BLaER1 (cell line): ENCODE measurements around the gene P2RY2.

Experiments
- H3K27ac ChIP-seq: shearing (Covaris generic); formaldehyde crosslinking; 2 replicates; pipeline ENCODE4 v1.8.1; 2022
- H3K27me3 ChIP-seq: shearing (Covaris generic); formaldehyde crosslinking; 2 replicates; pipeline ENCODE4 v1.8.1; 2022
- H3K36me3 ChIP-seq: shearing (Covaris generic); formaldehyde crosslinking; 2 replicates; pipeline ENCODE4 v1.8.1; 2022
- H3K4me1 ChIP-seq: shearing (Covaris generic); formaldehyde crosslinking; 2 replicates; pipeline ENCODE4 v1.8.1; 2022
- H3K4me2 ChIP-seq: shearing (Covaris generic); formaldehyde crosslinking; 2 replicates; pipeline ENCODE4 v1.8.1; 2022
- H3K4me3 ChIP-seq: shearing (Covaris generic); formaldehyde crosslinking; 2 replicates; pipeline ENCODE4 v1.8.1; 2022
- H3K9ac ChIP-seq: shearing (Covaris generic); formaldehyde crosslinking; 2 replicates; pipeline ENCODE4 v1.8.1; 2022
- H3K9me3 ChIP-seq: shearing (Covaris generic); formaldehyde crosslinking; 2 replicates; pipeline ENCODE4 v1.8.1; 2022
- H4K20me1 ChIP-seq: shearing (Covaris generic); formaldehyde crosslinking; 2 replicates; pipeline ENCODE4 v1.8.1; 2022
- Cebpa-rat ChIP-seq: shearing (Covaris generic); IDR thresholded peaks from 2 replicates; pipeline ENCODE4 v1.8.1; 2022

P2RY2 gene

GRCh38 chr11:73186886-73187285, 31.2 kb upstream of the P2RY2 start:
- H3K9me3 ChIP-seq, result no peaks in the 10 kb centered on the region
- no peak overlapping the region for H3K4me2 ChIP-seq
- H3K36me3 ChIP-seq, result no peaks in the 10 kb centered on the region
- H3K4me1 ChIP-seq, result peaks cover 47% of the 10 kb centered on the region
- no peak overlapping the region for H3K4me3 ChIP-seq
- no peaks in the 10 kb centered on the region for H3K27me3 ChIP-seq
- no peak overlapping the region for H3K27ac ChIP-seq
- no peak overlapping the region for H3K9ac ChIP-seq
- H4K20me1 ChIP-seq, result no peaks in the 10 kb centered on the region
- TF ChIP-seq Cebpa-rat, result no peak

- Histone ChIP-seq H3K9me3 (no peaks in the 10 kb centered on the region), H3K4me1 (peaks cover 47% of the 10 kb centered on the region), H3K27me3 (no peaks in the 10 kb centered on the region), H3K4me2 (peak overlapping the region; percentile 77; the same call in 1 of the 2 replicates), H3K27ac (no peak overlapping the region), H3K9ac (no peak overlapping the region), H3K4me3 (no peak overlapping the region), H4K20me1 (no peaks in the 10 kb centered on the region), H3K36me3 (no peaks in the 10 kb centered on the region)
- TF ChIP-seq Cebpa-rat, result no peak
These were observed 30.2 kb upstream of the P2RY2 start for GRCh38 chr11:73187854-73188253.

- H3K9me3 ChIP-seq, result no peaks in the 10 kb centered on the region
- H4K20me1 ChIP-seq, result no peaks in the 10 kb centered on the region
- H3K4me3 ChIP-seq, result no peak overlapping the region
- H3K4me1 ChIP-seq, result peaks cover 47% of the 10 kb centered on the region
- no peaks in the 10 kb centered on the region for H3K27me3 ChIP-seq
- TF ChIP-seq Cebpa-rat, result no peak
- H3K27ac ChIP-seq, result no peak overlapping the region
- peak overlapping the region; percentile 77; the same call in 1 of the 2 replicates for H3K4me2 ChIP-seq
- H3K9ac ChIP-seq, result no peak overlapping the region
- H3K36me3 ChIP-seq, result no peaks in the 10 kb centered on the region
These were observed 29.8 kb upstream of the P2RY2 start for GRCh38 chr11:73188301-73188700.

- no peaks in the 10 kb centered on the region for H3K27me3 ChIP-seq
- TF ChIP-seq Cebpa-rat, result no peak
- H3K4me1 ChIP-seq, result peaks cover 47% of the 10 kb centered on the region
- H3K9ac ChIP-seq, result peak overlapping the region; percentile 40; the same call in 1 of the 2 replicates
- H3K4me2 ChIP-seq, result peak overlapping the region; percentile 77
- no peak overlapping the region for H3K4me3 ChIP-seq
- H3K27ac ChIP-seq, result peak overlapping the region; percentile 75
- H4K20me1 ChIP-seq, result no peaks in the 10 kb centered on the region
- no peaks in the 10 kb centered on the region for H3K36me3 ChIP-seq
- no peaks in the 10 kb centered on the region for H3K9me3 ChIP-seq
These were observed 28.8 kb upstream of the P2RY2 start for GRCh38 chr11:73189315-73189714.

GRCh38 chr11:73189723-73190556, 28.1 kb upstream of the P2RY2 start:
- peak overlapping the region; percentile 40; the same call in 1 of the 2 replicates for H3K9ac ChIP-seq
- TF ChIP-seq Cebpa-rat, result no peak
- H3K4me1 ChIP-seq, result peaks cover 44% of the 10 kb centered on the region
- no peaks in the 10 kb centered on the region for H3K27me3 ChIP-seq
- H3K27ac ChIP-seq, result peak overlapping the region; percentile 75
- H3K36me3 ChIP-seq, result no peaks in the 10 kb centered on the region
- H3K9me3 ChIP-seq, result no peaks in the 10 kb centered on the region
- no peak overlapping the region for H3K4me3 ChIP-seq
- peak overlapping the region; percentile 77 for H3K4me2 ChIP-seq
- H4K20me1 ChIP-seq, result no peaks in the 10 kb centered on the region

GRCh38 chr11:73190557-73190885, 27.6 kb upstream of the P2RY2 start:
- peaks cover 38% of the 10 kb centered on the region for H3K4me1 ChIP-seq
- no peak for TF ChIP-seq Cebpa-rat

GRCh38 chr11:73191151-73191550, 26.9 kb upstream of the P2RY2 start:
- no peak overlapping the region for H3K9ac ChIP-seq
- no peak for TF ChIP-seq Cebpa-rat
- no peaks in the 10 kb centered on the region for H3K9me3 ChIP-seq
- no peaks in the 10 kb centered on the region for H3K27me3 ChIP-seq
- no peaks in the 10 kb centered on the region for H3K36me3 ChIP-seq
- no peaks in the 10 kb centered on the region for H4K20me1 ChIP-seq
- peaks cover 32% of the 10 kb centered on the region for H3K4me1 ChIP-seq
- no peak overlapping the region for H3K4me2 ChIP-seq
- H3K4me3 ChIP-seq, result no peak overlapping the region
- no peak overlapping the region for H3K27ac ChIP-seq

More at GRCh38 chr11:73190557-73190885, 27.6 kb upstream of the P2RY2 start:
- H3K4me2 ChIP-seq, result no peak overlapping the region
- no peak overlapping the region for H3K9ac ChIP-seq
- H3K27ac ChIP-seq, result no peak overlapping the region
- H3K27me3 ChIP-seq, result no peaks in the 10 kb centered on the region
- H3K36me3 ChIP-seq, result no peaks in the 10 kb centered on the region
- no peak overlapping the region for H3K4me3 ChIP-seq
- H4K20me1 ChIP-seq, result no peaks in the 10 kb centered on the region
- no peaks in the 10 kb centered on the region for H3K9me3 ChIP-seq

GRCh38 chr11:73192272-73192671, 25.8 kb upstream of the P2RY2 start:
- H3K27ac ChIP-seq, result no peak overlapping the region

GRCh38 chr11:73193251-73194033, 24.6 kb upstream of the P2RY2 start:
- H4K20me1 ChIP-seq, result no peaks in the 10 kb centered on the region
- H3K9me3 ChIP-seq, result no peaks in the 10 kb centered on the region
- H3K27ac ChIP-seq, result no peak overlapping the region
- no peaks in the 10 kb centered on the region for H3K36me3 ChIP-seq
- no peaks in the 10 kb centered on the region for H3K27me3 ChIP-seq
- no peak overlapping the region for H3K4me2 ChIP-seq
- no peak for TF ChIP-seq Cebpa-rat
- H3K4me3 ChIP-seq, result no peak overlapping the region
- no peak overlapping the region for H3K9ac ChIP-seq
- H3K4me1 ChIP-seq, result peaks cover 21% of the 10 kb centered on the region

More at GRCh38 chr11:73192272-73192671, 25.8 kb upstream of the P2RY2 start:
- no peak overlapping the region for H3K9ac ChIP-seq
- TF ChIP-seq Cebpa-rat, result no peak
- no peaks in the 10 kb centered on the region for H3K36me3 ChIP-seq
- no peak overlapping the region for H3K4me3 ChIP-seq
- H4K20me1 ChIP-seq, result no peaks in the 10 kb centered on the region
- no peak overlapping the region for H3K4me2 ChIP-seq
- peaks cover 27% of the 10 kb centered on the region for H3K4me1 ChIP-seq
- H3K9me3 ChIP-seq, result no peaks in the 10 kb centered on the region
- no peaks in the 10 kb centered on the region for H3K27me3 ChIP-seq

- no peak overlapping the region for H3K4me3 ChIP-seq
- H3K27me3 ChIP-seq, result no peaks in the 10 kb centered on the region
- no peak overlapping the region for H3K4me2 ChIP-seq
- H3K9me3 ChIP-seq, result no peaks in the 10 kb centered on the region
- no peak overlapping the region for H3K9ac ChIP-seq
- peaks cover 14% of the 10 kb centered on the region for H3K4me1 ChIP-seq
- H4K20me1 ChIP-seq, result no peaks in the 10 kb centered on the region
- no peak for TF ChIP-seq Cebpa-rat
- H3K36me3 ChIP-seq, result no peaks in the 10 kb centered on the region
- H3K27ac ChIP-seq, result no peak overlapping the region
These were observed 24.0 kb upstream of the P2RY2 start for GRCh38 chr11:73194034-73194507.
